Osteoblast (primary cell): ENCODE measurements around the gene SEMA3G. TPM values are rescaled to one million over a fixed set of nuclear protein-coding genes. Genes with fewer than 3 reads are reported as not detected.

ENCODE experiments used
- DNase-seq: peaks from one replicate; pipeline ENCODE4 v3.0.0; 2011; ENCODE audit warnings: low spot score, mixed read lengths; ENCODE audit not compliant: insufficient read length; ENCODE audit errors: missing footprints
- H2AFZ ChIP-seq: 2 replicates; pipeline ENCODE4 v1.6.0; 2011; ENCODE audit warnings: mild to moderate bottlenecking, low read length
- H3K27ac ChIP-seq: 2 replicates; pipeline ENCODE4 v1.5.1; 2011; ENCODE audit warnings: mild to moderate bottlenecking, low read depth, low read length, moderate library complexity
- H3K27me3 ChIP-seq: 2 replicates; pipeline ENCODE4 v1.6.0; 2012; ENCODE audit warnings: mild to moderate bottlenecking, control low read depth, inconsistent platforms, low read length, moderate library complexity; ENCODE audit not compliant: insufficient read depth
- H3K36me3 ChIP-seq: 2 replicates; pipeline ENCODE4 v1.5.1; 2011; ENCODE audit warnings: mild to moderate bottlenecking, low read length, control low read depth, moderate library complexity; ENCODE audit not compliant: insufficient read depth
- H3K4me1 ChIP-seq: 2 replicates; pipeline ENCODE4 v1.5.1; 2011; ENCODE audit warnings: mild to moderate bottlenecking, low read length, control low read depth, moderate library complexity; ENCODE audit not compliant: insufficient read depth
- H3K4me2 ChIP-seq: 2 replicates; pipeline ENCODE4 v1.6.0; 2011; ENCODE audit warnings: mild to moderate bottlenecking, low read length; ENCODE audit not compliant: insufficient read depth
- H3K4me3 ChIP-seq: fragments of 200-600 bp; sonication (generic); 3 replicates; pipeline ENCODE4 v1.5.1; 2012; ENCODE audit warnings: mild to moderate bottlenecking, low read length, inconsistent platforms; ENCODE audit not compliant: insufficient read depth
- H3K79me2 ChIP-seq: 2 replicates; pipeline ENCODE4 v1.6.0; 2012; ENCODE audit warnings: mild to moderate bottlenecking, low read length, control low read depth, inconsistent platforms; ENCODE audit not compliant: insufficient read depth
- H3K9me3 ChIP-seq: 2 replicates; pipeline ENCODE4 v1.5.1; 2011; ENCODE audit warnings: low read depth, low read length, control low read depth
- H4K20me1 ChIP-seq: 2 replicates; pipeline ENCODE4 v1.6.0; 2012; ENCODE audit warnings: mild to moderate bottlenecking, low read length, control low read depth; ENCODE audit not compliant: insufficient read depth
- CTCF ChIP-seq: IDR thresholded peaks from 2 replicates; pipeline ENCODE4 v1.5.1; 2011; ENCODE audit warnings: mild to moderate bottlenecking, low read depth, low read length, moderate library complexity; ENCODE audit errors: extremely low read depth
- total RNA-seq: library from RNA; depleted of rRNA; stranded (reverse); fragments of >200 nt; gene quantifications from 2 replicates; pipeline ENCODE4 v1.2.3, GENCODE V29; 2012

SEMA3G gene
- total RNA-seq, 1 donor = not detected

DNA sequence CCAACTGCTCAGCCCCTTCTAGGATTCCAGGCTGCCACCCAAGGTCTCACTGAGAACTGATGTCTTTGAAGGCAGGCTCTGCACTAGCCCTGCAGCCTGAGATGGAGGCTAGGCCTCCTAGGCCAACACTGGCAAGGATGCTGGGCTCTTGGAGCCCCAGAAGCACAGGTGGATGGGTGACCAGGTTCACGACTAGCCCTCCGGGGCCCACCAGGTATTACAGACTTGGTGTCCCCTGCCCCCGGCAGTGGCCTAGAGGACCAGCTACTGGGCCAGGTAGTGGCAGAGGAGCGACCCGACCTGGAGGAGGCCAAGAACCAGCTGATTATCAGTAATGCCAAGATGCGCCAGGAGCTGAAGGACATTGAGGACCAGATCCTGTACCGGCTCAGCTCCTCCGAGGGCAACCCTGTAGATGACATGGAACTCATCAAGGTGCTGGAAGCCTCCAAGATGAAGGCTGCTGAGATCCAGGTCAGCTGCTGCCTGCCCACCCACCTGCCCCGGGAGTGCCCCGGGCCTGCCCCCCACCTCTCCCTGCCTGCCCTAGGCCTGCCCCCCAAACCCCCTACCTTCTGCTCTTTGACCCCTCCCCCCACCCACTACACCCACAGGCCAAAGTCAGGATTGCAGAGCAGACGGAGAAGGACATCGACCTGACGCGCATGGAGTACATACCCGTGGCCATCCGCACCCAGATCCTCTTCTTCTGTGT lies 52.5 kb downstream of the SEMA3G start:
- Histone ChIP-seq H3K27ac (no peak overlapping the region), H3K36me3 (no peaks in the 10 kb centered on the region), H3K4me1 (no peaks in the 10 kb centered on the region), H2AFZ (no peak overlapping the region), H3K9me3 (no peaks in the 10 kb centered on the region), H3K4me2 (no peak overlapping the region), H3K27me3 (no peaks in the 10 kb centered on the region), H3K79me2 (no peaks in the 10 kb centered on the region), H4K20me1 (no peaks in the 10 kb centered on the region), H3K4me3 (no peak overlapping the region)
- no peak for TF ChIP-seq CTCF
- DNase-seq = peak; percentile 68

- no peaks in the 10 kb centered on the region for H3K4me1 ChIP-seq
- no peaks in the 10 kb centered on the region for H3K27me3 ChIP-seq
- no peak overlapping the region for H3K4me3 ChIP-seq
- H3K79me2 ChIP-seq = no peaks in the 10 kb centered on the region
- H3K4me2 ChIP-seq = no peak overlapping the region
- no peak for TF ChIP-seq CTCF
- H2AFZ ChIP-seq = no peak overlapping the region
- H3K36me3 ChIP-seq = no peaks in the 10 kb centered on the region
- no peak overlapping the region for H3K27ac ChIP-seq
- DNase-seq = no peak
- H4K20me1 ChIP-seq = no peaks in the 10 kb centered on the region
- no peaks in the 10 kb centered on the region for H3K9me3 ChIP-seq
Measured at GRCh38 chr3:52391096-52391495, 53.8 kb downstream of the SEMA3G start.

- peak; percentile 94 for DNase-seq
- no peaks in the 10 kb centered on the region for H3K9me3 ChIP-seq
- H4K20me1 ChIP-seq = no peaks in the 10 kb centered on the region
- H2AFZ ChIP-seq = no peak overlapping the region
- no peaks in the 10 kb centered on the region for H3K36me3 ChIP-seq
- no peak overlapping the region for H3K27ac ChIP-seq
- H3K4me3 ChIP-seq = no peak overlapping the region
- peak; percentile 18 for TF ChIP-seq CTCF
- H3K4me2 ChIP-seq = no peak overlapping the region
- H3K27me3 ChIP-seq = no peaks in the 10 kb centered on the region
- H3K4me1 ChIP-seq = no peaks in the 10 kb centered on the region
- no peaks in the 10 kb centered on the region for H3K79me2 ChIP-seq
Measured at GRCh38 chr3:52388933-52389332, 56.0 kb downstream of the SEMA3G start.

DNA sequence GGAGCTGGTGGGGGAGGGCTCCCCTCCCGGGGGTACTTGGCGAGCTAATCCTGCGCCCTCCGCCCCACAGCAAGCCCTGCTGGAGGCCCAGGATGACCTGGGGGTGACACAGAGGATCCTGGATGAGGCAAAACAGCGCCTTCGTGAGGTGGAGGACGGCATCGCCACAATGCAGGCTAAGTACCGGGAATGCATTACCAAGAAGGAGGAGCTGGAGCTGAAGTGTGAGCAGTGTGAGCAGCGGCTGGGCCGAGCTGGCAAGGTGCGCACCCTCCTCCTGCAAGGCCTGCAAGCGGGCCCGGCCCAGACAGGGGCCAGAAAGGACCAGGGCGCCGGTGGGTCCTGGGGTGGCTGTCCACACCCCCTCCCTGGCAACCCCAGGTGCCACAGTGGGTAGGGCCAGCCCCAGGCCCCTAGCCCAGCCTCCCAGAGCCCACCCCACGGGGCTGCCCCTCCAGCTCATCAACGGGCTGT lies 56.5 kb downstream of the SEMA3G start:
- Histone ChIP-seq H3K27ac (no peak overlapping the region), H3K9me3 (no peaks in the 10 kb centered on the region), H2AFZ (no peak overlapping the region), H4K20me1 (no peaks in the 10 kb centered on the region), H3K4me1 (no peaks in the 10 kb centered on the region), H3K4me3 (no peak overlapping the region), H3K4me2 (no peak overlapping the region), H3K27me3 (no peaks in the 10 kb centered on the region), H3K79me2 (no peaks in the 10 kb centered on the region), H3K36me3 (no peaks in the 10 kb centered on the region)
- DNase-seq = no peak
- no peak for TF ChIP-seq CTCF
